B cell (primary cell): ENCODE measurements around the gene BRSK1. TPM values are rescaled to one million over a fixed set of nuclear protein-coding genes. Genes with fewer than 3 reads are reported as not detected.

Experiments used
- ATAC-seq: fragments of 200-7000 bp; cut with Tn5 transposase; one replicate; pipeline ENCODE4 v1.10.0; 2021; ENCODE audit warnings: low read depth, mild to moderate bottlenecking, moderate number of reproducible peaks, moderate library complexity
- CTCF ChIA-PET: fragments of 350-600 bp; sonication (Branson Sonifier 250); formaldehyde crosslinking; loops from one replicate; lab custom pipeline; 2021; ENCODE audit warnings: antibody characterized with exemption, inconsistent platforms; lab: Charles Lee
- POLR2A ChIA-PET: fragments of 350-600 bp; sonication (Branson Sonifier 250); formaldehyde crosslinking; loops from one replicate; lab custom pipeline; 2021; ENCODE audit warnings: antibody characterized with exemption; lab: Charles Lee
- DNase-seq: peaks from one replicate; pipeline ENCODE4 v3.0.0; 2013
- H2AFZ ChIP-seq: 2 replicates; pipeline ENCODE4 v1.6.1; 2012; ENCODE audit warnings: mild to moderate bottlenecking, low read depth, low read length; ENCODE audit not compliant: insufficient read depth, poor library complexity, severe bottlenecking
- H3K27ac ChIP-seq, 2 donors: 1 replicate in 1 of 2; 2 replicates in 1 of 2; pipeline ENCODE4 v1.5.1; 2012 to 2013; ENCODE audit warnings: low read length in 2 of 2, mild to moderate bottlenecking in 2 of 2, moderate library complexity in 1 of 2
- H3K27me3 ChIP-seq, 4 experiments: fragments of 200-600 bp in 1 of 4; sonication (generic) in 1 of 4; replicated peaks in 1 of 4; 1 replicate in 2 of 4; 2 replicates in 2 of 4; pipeline versions ENCODE4 v1.6.1 to v1.7.0; 2013 to 2016; ENCODE audit warnings: low read length in 3 of 4, mild to moderate bottlenecking in 2 of 4, mixed read lengths in 1 of 4, moderate library complexity in 1 of 4; ENCODE audit not compliant: insufficient read depth in 4 of 4, control insufficient read depth in 3 of 4; ENCODE audit errors: control extremely low read depth in 1 of 4
- H3K36me3 ChIP-seq, 2 experiments: replicated peaks in 1 of 2; 1 replicate in 1 of 2; 2 replicates in 1 of 2; pipeline versions ENCODE4 v1.6.1 to v1.7.1; 2013; ENCODE audit warnings: low read length in 1 of 2; ENCODE audit not compliant: insufficient read depth in 2 of 2, control insufficient read depth in 1 of 2; ENCODE audit errors: control extremely low read depth in 1 of 2, extremely low read depth in 1 of 2
- H3K4me1 ChIP-seq, 2 donors: fragments of 200-600 bp in 1 of 2; sonication (generic) in 1 of 2; 1 replicate in 1 of 2; 2 replicates in 1 of 2; pipeline versions ENCODE4 v1.5.1 to v1.6.1; 2013 to 2017; ENCODE audit warnings: low read length in 2 of 2; ENCODE audit not compliant: control insufficient read depth in 2 of 2, insufficient read depth in 2 of 2
- H3K4me2 ChIP-seq: replicated peaks from 2 replicates; pipeline ENCODE3; 2012; ENCODE audit warnings: mild to moderate bottlenecking, low read depth, low read length; ENCODE audit not compliant: poor library complexity, severe bottlenecking
- H3K4me3 ChIP-seq, 5 experiments: fragments of 200-600 bp in 1 of 5; sonication (generic) in 1 of 5; 1 replicate in 3 of 5; 2 replicates in 2 of 5; pipeline versions ENCODE4 v1.5.1 to v1.7.0; 2011 to 2016; ENCODE audit warnings: low read length in 4 of 5, mild to moderate bottlenecking in 4 of 5, low read depth in 2 of 5, control low read depth in 1 of 5, moderate library complexity in 1 of 5; ENCODE audit not compliant: insufficient read depth in 1 of 5; ENCODE audit errors: control extremely low read depth in 1 of 5, extremely low read depth in 1 of 5
- H3K79me2 ChIP-seq: fragments of 200-600 bp; sonication (generic); one replicate; pipeline ENCODE4 v1.6.0; 2016; ENCODE audit warnings: low read length; ENCODE audit not compliant: control insufficient read depth, insufficient read depth
- H3K9ac ChIP-seq: fragments of 200-600 bp; sonication (generic); 2 replicates; pipeline ENCODE4 v1.6.1; 2017; ENCODE audit warnings: mild to moderate bottlenecking, low read length, moderate library complexity
- H3K9me3 ChIP-seq, 3 donors: one replicate each; pipeline versions ENCODE4 v1.6.1 to v1.7.1; 2013; ENCODE audit warnings: low read length in 2 of 3; ENCODE audit not compliant: control insufficient read depth in 2 of 3, insufficient read depth in 1 of 3; ENCODE audit errors: control extremely low read depth in 1 of 3
- H4K20me1 ChIP-seq: 2 replicates; pipeline ENCODE4 v1.6.0; 2012; ENCODE audit warnings: mild to moderate bottlenecking, low read length; ENCODE audit not compliant: insufficient read depth, control insufficient read depth, poor library complexity, severe bottlenecking
- H3K27ac Mint-ChIP-seq: one replicate; pipeline ENCODE4 v1.8.0; 2021; ENCODE audit warnings: mixed read lengths
- H3K27me3 Mint-ChIP-seq: one replicate; pipeline ENCODE4 v1.8.0; 2021; ENCODE audit warnings: mixed read lengths
- H3K4me1 Mint-ChIP-seq: one replicate; pipeline ENCODE4 v1.8.0; 2021; ENCODE audit warnings: mixed read lengths
- H3K4me3 Mint-ChIP-seq: one replicate; pipeline ENCODE4 v1.8.0; 2021; ENCODE audit warnings: mixed read lengths
- H3K9me3 Mint-ChIP-seq: one replicate; pipeline ENCODE4 v1.8.0; 2022; ENCODE audit warnings: mixed read lengths; ENCODE audit not compliant: insufficient read depth
- CTCF ChIP-seq: fragments of 200-600 bp; IDR thresholded peaks from one replicate; pipeline ENCODE4 v1.8.0; 2022; ENCODE audit warnings: antibody characterized with exemption, mild to moderate bottlenecking
- EZH2 ChIP-seq: IDR thresholded peaks from 2 replicates; pipeline ENCODE4 v1.6.1; 2012; ENCODE audit warnings: borderline replicate concordance, low read depth, mild to moderate bottlenecking, moderate library complexity, low read length; ENCODE audit not compliant: insufficient read depth, poor library complexity, severe bottlenecking
- WGBS: methylation state at CpG from one replicate; pipeline ENCODE4 v1.1.5; 2013; ENCODE audit warnings: missing lambda C conversion rate; ENCODE audit not compliant: insufficient coverage; 5-methylcytosine and 5-hydroxymethylcytosine counted together
- intact Hi-C: fragments of 100-400 bp; cut with micrococcal nuclease; formaldehyde crosslinking; loops from one replicate; pipeline ENCODE4 v1.10.0; 2022
- polyA plus RNA-seq: library from polyadenylated mRNA; depleted of rRNA; stranded (reverse); fragments of >200 nt; gene quantifications from 2 replicates; pipeline ENCODE4 v1.2.3, GENCODE V29; 2012
- total RNA-seq, 2 donors: library from RNA; stranded (reverse); fragments of 120-200 nt in 1 of 2; gene quantifications; 1 replicate in 1 of 2; 2 replicates in 1 of 2; pipeline versions ENCODE4 v1.2.3 to v1.2.4, GENCODE V29; 2013 to 2022

The BRSK1 gene
- total and polyA plus RNA-seq, 2 donors (not counting 1 experiment from before 2014, with no cell fraction given): 0.94 to 1.4 TPM

- H3K4me1 ChIP-seq: peaks cover 53 to 62% of the 10 kb centered on the region in 2 donors
- H3K36me3 ChIP-seq: peaks cover 0 to 2% of the 10 kb centered on the region in 2 experiments
- peak overlapping the region; percentile 88 for H3K9ac ChIP-seq
- POLR2A ChIA-PET: interaction anchor here (0.5 to 5.2 kb wide), 6 partner anchors 16 to 395 kb away, joined by 3 to 44 read pairs (median 4); partner anchors contain the start of gene HSPBP1
- intact Hi-C loops: loop anchor here (10.0 kb wide), 2 partner anchors 347 to 377 kb away; partner anchors contain the start of genes ZNF524 and ZNF865
- no peaks in the 10 kb centered on the region for H3K9me3 ChIP-seq
- H2AFZ ChIP-seq: peak overlapping the region; percentile 37
- ATAC-seq (no peak), DNase-seq (peak; percentile 45)
- TF ChIP-seq CTCF (no peak), EZH2 (no peak)
- no peaks in the 10 kb centered on the region for H3K9me3 Mint-ChIP-seq
- peak overlapping the region; percentile 34 to 94 for H3K27ac ChIP-seq
- no peaks in the 10 kb centered on the region for H3K27me3 ChIP-seq
- peaks cover 48% of the 10 kb centered on the region for H4K20me1 ChIP-seq
- peak overlapping the region; percentile 97 for H3K4me2 ChIP-seq
- WGBS: 1% methylated on average over 51 of the region's 51 CpGs
- peak overlapping the region; percentile 55 to 90 (median 80) for H3K4me3 ChIP-seq
- peaks cover 76% of the 10 kb centered on the region for H3K79me2 ChIP-seq
- peak overlapping the region; percentile 96 for H3K4me3 Mint-ChIP-seq
- peak overlapping the region; percentile 99 for H3K27ac Mint-ChIP-seq
- CTCF ChIA-PET: interaction anchor here (1.5 to 5.9 kb wide), 2 partner anchors 10 to 22 kb away, joined by 3 to 56 read pairs; partner anchors contain the start of genes BRSK1 and HSPBP1
- no peaks in the 10 kb centered on the region for H3K27me3 Mint-ChIP-seq
- peaks cover 60% of the 10 kb centered on the region for H3K4me1 Mint-ChIP-seq
Measured at GRCh38 chr19:55257461-55258420, 26.1 kb upstream of the BRSK1 start.
